ENCODE results near the gene KREMEN1. TPM values are rescaled to one million over a fixed set of nuclear protein-coding genes. Genes with fewer than 3 reads are reported as not detected.

Gene KREMEN1
- total RNA-seq, 1 experiment from 2014 or later: 2.7 TPM

- Histone ChIP-seq H3K36me3 (ENCODE audit: low read depth, low read length) (no peaks in the 10 kb centered on the region), H4K20me1 (ENCODE audit: low read length) (no peaks in the 10 kb centered on the region), H3F3A (ENCODE audit: low read length, unreplicated experiment) (no peaks in the 10 kb centered on the region), H2AFZ (ENCODE audit: low read length) (no peak overlapping the region), H3K9me2 (replicated peaks; ENCODE audit: low read length) (no peaks in the 10 kb centered on the region), H3K4me1 (ENCODE audit: insufficient read depth, low read length) (no peaks in the 10 kb centered on the region), H3K79me2 (ENCODE audit: low read length) (no peaks in the 10 kb centered on the region), H3K4me3 (ENCODE audit: low read length) (no peak overlapping the region), H3K4me2 (ENCODE audit: low read length) (no peak overlapping the region), H3K27me3 (ENCODE audit: low read length) (no peaks in the 10 kb centered on the region), H3K27ac (ENCODE audit: low read length) (no peak overlapping the region), H3K9me3 (ENCODE audit: low read length) (no peaks in the 10 kb centered on the region), H3K9ac (ENCODE audit: low read length) (no peak overlapping the region)
- intact Hi-C loops (cut with micrococcal nuclease): no loop called here
- ChIA-PET CTCF (no interaction called here), POLR2A (ENCODE audit: unreplicated experiment) (no interaction called here)
- TF ChIP-seq EZH2 (IDR thresholded peaks at IDR 0.05; ENCODE audit: low read length, unreplicated experiment): no peak
- TF ChIP-seq, protein P1, sequence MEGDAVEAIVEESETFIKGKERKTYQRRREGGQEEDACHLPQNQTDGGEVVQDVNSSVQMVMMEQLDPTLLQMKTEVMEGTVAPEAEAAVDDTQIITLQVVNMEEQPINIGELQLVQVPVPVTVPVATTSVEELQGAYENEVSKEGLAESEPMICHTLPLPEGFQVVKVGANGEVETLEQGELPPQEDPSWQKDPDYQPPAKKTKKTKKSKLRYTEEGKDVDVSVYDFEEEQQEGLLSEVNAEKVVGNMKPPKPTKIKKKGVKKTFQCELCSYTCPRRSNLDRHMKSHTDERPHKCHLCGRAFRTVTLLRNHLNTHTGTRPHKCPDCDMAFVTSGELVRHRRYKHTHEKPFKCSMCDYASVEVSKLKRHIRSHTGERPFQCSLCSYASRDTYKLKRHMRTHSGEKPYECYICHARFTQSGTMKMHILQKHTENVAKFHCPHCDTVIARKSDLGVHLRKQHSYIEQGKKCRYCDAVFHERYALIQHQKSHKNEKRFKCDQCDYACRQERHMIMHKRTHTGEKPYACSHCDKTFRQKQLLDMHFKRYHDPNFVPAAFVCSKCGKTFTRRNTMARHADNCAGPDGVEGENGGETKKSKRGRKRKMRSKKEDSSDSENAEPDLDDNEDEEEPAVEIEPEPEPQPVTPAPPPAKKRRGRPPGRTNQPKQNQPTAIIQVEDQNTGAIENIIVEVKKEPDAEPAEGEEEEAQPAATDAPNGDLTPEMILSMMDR (conservative IDR thresholded peaks at IDR 0.05; ENCODE audit: low read depth, low read length): no peak
- no peak for TF ChIP-seq EZH2phosphoT487 (IDR thresholded peaks at IDR 0.05; ENCODE audit: borderline replicate concordance, low read length)
- no TSS peak for BruUV-seq (replicated peaks)
- ATAC-seq (no peak), DNase-seq (no peak)
Measured at GRCh38 chr22:29190051-29190450, 117.2 kb downstream of the KREMEN1 start.

DNA sequence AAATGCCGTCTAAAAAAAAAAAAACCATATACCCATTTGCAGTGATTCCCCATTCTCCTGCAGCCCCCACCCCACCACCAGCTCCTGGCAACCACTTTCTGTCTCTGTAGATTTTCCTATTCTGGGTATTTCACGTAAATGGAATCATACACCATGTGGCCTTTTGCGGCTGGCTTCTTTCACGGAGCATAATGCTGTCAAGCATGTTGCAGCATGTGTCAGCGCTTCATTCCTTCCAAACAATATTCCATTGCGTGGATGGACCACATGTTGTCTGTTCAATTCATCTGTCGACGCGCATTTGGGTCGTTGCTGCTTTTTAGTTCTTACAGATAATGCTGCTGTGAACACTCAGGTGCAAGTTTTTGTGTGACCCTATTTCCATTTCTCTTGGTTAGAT is 118.1 kb downstream of the KREMEN1 start:
- no peak for ATAC-seq
- Histone ChIP-seq H3K9me2 (replicated peaks; ENCODE audit: low read length) (no peaks in the 10 kb centered on the region), H3K79me2 (ENCODE audit: low read length) (no peaks in the 10 kb centered on the region), H3K27me3 (ENCODE audit: low read length) (no peaks in the 10 kb centered on the region), H3K4me1 (ENCODE audit: insufficient read depth, low read length) (no peaks in the 10 kb centered on the region), H3K9me3 (ENCODE audit: low read length) (no peaks in the 10 kb centered on the region), H3F3A (ENCODE audit: low read length, unreplicated experiment) (no peaks in the 10 kb centered on the region), H3K27ac (ENCODE audit: low read length) (no peak overlapping the region), H3K4me3 (ENCODE audit: low read length) (no peak overlapping the region), H3K4me2 (ENCODE audit: low read length) (no peak overlapping the region), H4K20me1 (ENCODE audit: low read length) (no peaks in the 10 kb centered on the region), H2AFZ (ENCODE audit: low read length) (no peak overlapping the region), H3K36me3 (ENCODE audit: low read depth, low read length) (no peaks in the 10 kb centered on the region), H3K9ac (ENCODE audit: low read length) (no peak overlapping the region)
- intact Hi-C loops (cut with micrococcal nuclease): no loop called here
- ChIA-PET CTCF (no interaction called here), POLR2A (ENCODE audit: unreplicated experiment) (no interaction called here)
- TF ChIP-seq, protein P1 (conservative IDR thresholded peaks at IDR 0.05; ENCODE audit: low read depth, low read length): no peak
- TF ChIP-seq EZH2 (IDR thresholded peaks at IDR 0.05; ENCODE audit: low read length, unreplicated experiment) (no peak), EZH2phosphoT487 (IDR thresholded peaks at IDR 0.05; ENCODE audit: borderline replicate concordance, low read length) (no peak)
- no peak for DNase-seq
- BruUV-seq (replicated peaks): no TSS peak

GRCh38 chr22:29193021-29193420 is 120.2 kb downstream of the KREMEN1 start:
- Histone ChIP-seq H3K4me3 (ENCODE audit: low read length) (no peak overlapping the region), H3K4me1 (ENCODE audit: insufficient read depth, low read length) (no peaks in the 10 kb centered on the region), H2AFZ (ENCODE audit: low read length) (no peak overlapping the region), H4K20me1 (ENCODE audit: low read length) (no peaks in the 10 kb centered on the region), H3K27ac (ENCODE audit: low read length) (no peak overlapping the region), H3F3A (ENCODE audit: low read length, unreplicated experiment) (no peaks in the 10 kb centered on the region), H3K36me3 (ENCODE audit: low read depth, low read length) (no peaks in the 10 kb centered on the region), H3K9me3 (ENCODE audit: low read length) (no peaks in the 10 kb centered on the region), H3K79me2 (ENCODE audit: low read length) (no peaks in the 10 kb centered on the region), H3K4me2 (ENCODE audit: low read length) (no peak overlapping the region), H3K9ac (ENCODE audit: low read length) (no peak overlapping the region), H3K9me2 (replicated peaks; ENCODE audit: low read length) (no peaks in the 10 kb centered on the region), H3K27me3 (ENCODE audit: low read length) (no peaks in the 10 kb centered on the region)
- POLR2A ChIA-PET (ENCODE audit: unreplicated experiment): no interaction called here
- TF ChIP-seq EZH2phosphoT487 (IDR thresholded peaks at IDR 0.05; ENCODE audit: borderline replicate concordance, low read length) (no peak), EZH2 (IDR thresholded peaks at IDR 0.05; ENCODE audit: low read length, unreplicated experiment) (no peak)
- TF ChIP-seq, protein P1 (conservative IDR thresholded peaks at IDR 0.05; ENCODE audit: low read depth, low read length): no peak
- DNase-seq (no peak), ATAC-seq (no peak)
- intact Hi-C loops (cut with micrococcal nuclease): no loop called here
- no TSS peak for BruUV-seq (replicated peaks)
- CTCF ChIA-PET: no interaction called here

Data from PC-3 (cell line).